ENCODE measurements around the gene AGPAT1. TPM values are rescaled to one million over a fixed set of nuclear protein-coding genes. Genes with fewer than 3 reads are reported as not detected.
A peak's percentile ranks its signal among the peaks of the same experiment; 100 is the strongest.

AGPAT1 gene
- total RNA-seq, 1 donor from 2014 or later, result 57.2 TPM

GRCh38 chr6:32175322-32175710, 568 bp downstream of the AGPAT1 start:
- Histone ChIP-seq H3K4me3 (ENCODE audit: low read depth, low read length) (peak overlapping the region; percentile 99), H3K27me3 (ENCODE audit: control insufficient read depth, insufficient read depth, low read length) (no peaks in the 10 kb centered on the region), H3K36me3 (ENCODE audit: control insufficient read depth, insufficient read depth, low read length) (no peaks in the 10 kb centered on the region)
- TF ChIP-seq CTCF (IDR thresholded peaks at IDR 0.05; ENCODE audit: insufficient read depth, low read length, poor library complexity, severe bottlenecking), result no peak
- DNase-seq (ENCODE audit: low read depth), result no peak

GRCh38 chr6:32174416-32174815, 1.5 kb downstream of the AGPAT1 start:
- peaks cover 2% of the 10 kb centered on the region for H3K36me3 ChIP-seq (ENCODE audit: control insufficient read depth, insufficient read depth, low read length)

GRCh38 chr6:32173051-32173727, 2.7 kb downstream of the AGPAT1 start:
- TF ChIP-seq CTCF (IDR thresholded peaks at IDR 0.05; ENCODE audit: insufficient read depth, low read length, poor library complexity, severe bottlenecking), result no peak
- Histone ChIP-seq H3K27me3 (ENCODE audit: control insufficient read depth, insufficient read depth, low read length) (no peaks in the 10 kb centered on the region), H3K36me3 (ENCODE audit: control insufficient read depth, insufficient read depth, low read length) (peaks cover 2% of the 10 kb centered on the region), H3K4me3 (ENCODE audit: low read depth, low read length) (no peak overlapping the region)
- no peak for DNase-seq (ENCODE audit: low read depth)

More at GRCh38 chr6:32174416-32174815, 1.5 kb downstream of the AGPAT1 start:
- DNase-seq (ENCODE audit: low read depth), result no peak
- no peak for TF ChIP-seq CTCF (IDR thresholded peaks at IDR 0.05; ENCODE audit: insufficient read depth, low read length, poor library complexity, severe bottlenecking)
- Histone ChIP-seq H3K27me3 (ENCODE audit: control insufficient read depth, insufficient read depth, low read length) (no peaks in the 10 kb centered on the region), H3K4me3 (ENCODE audit: low read depth, low read length) (no peak overlapping the region)

GRCh38 chr6:32171234-32171633, 4.7 kb downstream of the AGPAT1 start:
- Histone ChIP-seq H3K4me3 (ENCODE audit: low read depth, low read length) (no peak overlapping the region), H3K27me3 (ENCODE audit: control insufficient read depth, insufficient read depth, low read length) (no peaks in the 10 kb centered on the region), H3K36me3 (ENCODE audit: control insufficient read depth, insufficient read depth, low read length) (peaks cover 4% of the 10 kb centered on the region)
- no peak for TF ChIP-seq CTCF (IDR thresholded peaks at IDR 0.05; ENCODE audit: insufficient read depth, low read length, poor library complexity, severe bottlenecking)
- no peak for DNase-seq (ENCODE audit: low read depth)

GRCh38 chr6:32170294-32170693, 5.6 kb downstream of the AGPAT1 start:
- Histone ChIP-seq H3K36me3 (ENCODE audit: control insufficient read depth, insufficient read depth, low read length) (peaks cover 4% of the 10 kb centered on the region), H3K4me3 (ENCODE audit: low read depth, low read length) (no peak overlapping the region), H3K27me3 (ENCODE audit: control insufficient read depth, insufficient read depth, low read length) (no peaks in the 10 kb centered on the region)
- no peak for TF ChIP-seq CTCF (IDR thresholded peaks at IDR 0.05; ENCODE audit: insufficient read depth, low read length, poor library complexity, severe bottlenecking)
- no peak for DNase-seq (ENCODE audit: low read depth)
